Uterus (tissue), 2 donors: ENCODE results near the gene MOB3C.

Experiments used
- CTCF ChIP-seq, 4 experiments: fragments of 200-600 bp in 2 of 4; fragments of 450-650 bp in 2 of 4; sonication (generic) in 2 of 4; IDR thresholded peaks; one replicate each; pipeline ENCODE4 v1.5.1; 2016 to 2019; ENCODE audit warnings: antibody characterized with exemption in 4 of 4, mild to moderate bottlenecking in 2 of 4, moderate library complexity in 1 of 4
- POLR2A ChIP-seq, 2 donors: fragments of 450-650 bp; IDR thresholded peaks; one replicate each; pipeline ENCODE4 v1.6.1; 2016; ENCODE audit warnings: antibody characterized with exemption in 2 of 2, mild to moderate bottlenecking in 1 of 2, moderate library complexity in 1 of 2

DNA sequence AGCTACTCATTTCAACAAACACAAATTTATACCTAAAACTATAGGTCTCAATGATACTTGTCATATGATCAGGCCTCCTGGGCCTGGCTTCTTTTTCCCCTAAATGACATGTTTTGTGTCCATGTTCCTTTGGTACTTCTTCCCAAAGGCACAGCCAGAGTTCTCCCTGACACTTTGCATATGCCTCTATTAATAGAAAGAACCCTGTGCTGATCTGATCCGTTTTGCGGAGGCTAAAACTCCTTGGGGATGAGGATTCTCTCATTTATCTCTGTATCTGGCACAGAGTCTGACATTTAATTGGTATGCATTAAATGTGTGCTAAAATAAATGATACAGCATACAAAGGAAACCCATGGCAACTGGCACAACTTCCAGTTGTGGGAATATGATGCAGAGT is 40.0 kb upstream of the MOB3C start:
- no peak for TF ChIP-seq CTCF (IDR thresholded peaks at IDR 0.05)
- TF ChIP-seq POLR2A (IDR thresholded peaks at IDR 0.05) = no peak
